ENCODE results near the gene NT5DC1. TPM values are rescaled to one million over a fixed set of nuclear protein-coding genes. Genes with fewer than 3 reads are reported as not detected.
A peak's percentile ranks its signal among the peaks of the same experiment; 100 is the strongest.

NT5DC1 gene
- total RNA-seq, 2 donors from 2014 or later: 49.2 to 55.8 TPM

DNA sequence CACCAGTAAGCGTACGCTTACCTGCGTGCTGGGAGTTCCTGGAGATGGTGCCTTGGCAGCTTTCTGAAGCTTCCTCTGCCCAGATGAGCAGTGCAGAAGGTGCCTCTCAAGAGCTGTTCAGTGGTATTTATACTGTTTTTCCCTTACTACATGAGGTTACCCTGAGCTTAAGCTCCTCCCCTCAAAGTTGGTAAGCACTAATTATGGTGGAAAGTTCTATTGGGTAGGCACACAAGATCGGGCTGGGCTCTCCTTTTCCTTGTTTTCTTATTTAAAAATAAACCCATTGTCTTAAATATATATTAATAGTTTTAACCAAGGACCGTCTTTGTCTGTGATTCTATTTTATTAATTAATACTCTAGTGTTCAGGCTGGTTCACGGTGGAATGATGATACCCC, 25.4 kb downstream of the NT5DC1 start, which contains the start of gene COL10A1:
Gene COL10A1 (minus strand): TSS at position 101 of the 400 bp plus-strand sequence. CDS start 640 bp downstream, outside the sequence.
- DNase-seq: no peak
- ATAC-seq (replicated peaks in 1 of 2): no peak
- no peaks in the 10 kb centered on the region for H3K27me3 Mint-ChIP-seq (ENCODE audit: low read depth)
- H3K36me3 Mint-ChIP-seq (ENCODE audit: insufficient read depth in 2 of 2): peaks cover 0 to 7% of the 10 kb centered on the region in 2 donors
- no peaks in the 10 kb centered on the region for H3K9me3 Mint-ChIP-seq
- H3K4me1 Mint-ChIP-seq (ENCODE audit: low read depth): no peaks in the 10 kb centered on the region
- no peak within 1 kb of the TSS for H3K27ac Mint-ChIP-seq
- no peak within 1 kb of the TSS for H3K4me3 Mint-ChIP-seq

DNA sequence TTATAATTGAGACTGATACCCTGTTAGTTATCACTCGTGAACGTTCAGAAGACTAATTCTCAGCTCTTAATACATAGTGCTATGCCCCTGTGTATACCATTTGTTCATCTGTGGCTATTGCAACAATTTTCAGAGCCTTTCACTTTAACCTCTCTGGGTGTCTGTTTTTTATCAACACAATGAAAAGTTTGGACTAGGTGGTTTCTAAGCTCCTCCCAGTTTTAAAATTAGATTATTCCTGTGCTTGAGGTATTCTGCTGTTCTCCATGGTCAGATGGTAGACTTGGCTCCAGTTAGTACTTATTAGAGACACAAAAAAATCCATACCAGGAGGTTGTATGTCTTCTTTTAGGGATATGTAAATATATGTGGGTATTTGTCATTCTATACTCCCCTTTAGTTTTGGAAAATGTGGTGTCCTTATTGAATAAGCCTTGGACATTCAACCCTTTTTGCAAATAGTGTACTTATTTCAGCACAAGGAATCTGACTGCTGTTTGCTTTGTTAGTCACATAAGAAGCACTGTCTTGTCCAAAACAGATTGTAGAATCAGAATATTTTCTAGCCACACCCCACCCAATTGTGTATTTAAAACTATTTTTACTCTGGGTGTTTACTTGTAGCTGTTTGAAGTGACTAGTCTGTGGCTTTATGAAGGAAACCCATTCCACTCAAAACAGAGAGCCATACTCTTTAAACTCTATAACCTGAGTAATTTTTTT, 27.3 kb downstream of the NT5DC1 start:
- H3K27ac Mint-ChIP-seq: no peak overlapping the region
- H3K36me3 Mint-ChIP-seq (ENCODE audit: insufficient read depth in 2 of 2): peaks cover 0 to 1% of the 10 kb centered on the region in 2 donors
- H3K4me3 Mint-ChIP-seq: no peak overlapping the region
- H3K9me3 Mint-ChIP-seq: no peaks in the 10 kb centered on the region
- H3K27me3 Mint-ChIP-seq (ENCODE audit: low read depth): no peaks in the 10 kb centered on the region
- no peaks in the 10 kb centered on the region for H3K4me1 Mint-ChIP-seq (ENCODE audit: low read depth)
- ATAC-seq (replicated peaks in 1 of 2) (no peak), DNase-seq (no peak)

DNA sequence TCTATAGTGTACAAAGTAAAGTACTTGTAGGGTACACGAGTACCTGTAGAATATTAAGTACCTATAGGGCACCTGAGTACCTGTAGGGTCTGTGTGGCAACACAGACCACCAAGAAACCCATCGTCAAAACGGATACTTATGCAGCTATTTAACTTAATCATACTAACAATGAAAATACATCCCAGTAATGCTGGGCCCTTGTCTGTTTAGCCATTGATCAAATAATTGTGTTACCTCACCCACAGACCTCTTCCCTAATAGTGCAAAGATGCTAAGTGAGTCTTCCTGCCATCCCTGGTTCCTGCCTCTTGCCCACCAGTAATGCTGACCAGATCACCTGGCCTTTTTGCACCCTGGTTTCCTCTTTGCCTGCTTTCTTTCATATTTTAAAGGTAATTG, 32.8 kb downstream of the NT5DC1 start:
- ATAC-seq (replicated peaks in 1 of 2) (no peak), DNase-seq (no peak)
- H3K4me1 Mint-ChIP-seq (ENCODE audit: low read depth): peaks cover 11% of the 10 kb centered on the region
- no peak overlapping the region for H3K4me3 Mint-ChIP-seq
- no peak overlapping the region for H3K27ac Mint-ChIP-seq
- H3K27me3 Mint-ChIP-seq (ENCODE audit: low read depth): no peaks in the 10 kb centered on the region
- H3K36me3 Mint-ChIP-seq (ENCODE audit: insufficient read depth in 2 of 2): peaks cover 0 to 3% of the 10 kb centered on the region in 2 donors
- H3K9me3 Mint-ChIP-seq: no peaks in the 10 kb centered on the region

DNA sequence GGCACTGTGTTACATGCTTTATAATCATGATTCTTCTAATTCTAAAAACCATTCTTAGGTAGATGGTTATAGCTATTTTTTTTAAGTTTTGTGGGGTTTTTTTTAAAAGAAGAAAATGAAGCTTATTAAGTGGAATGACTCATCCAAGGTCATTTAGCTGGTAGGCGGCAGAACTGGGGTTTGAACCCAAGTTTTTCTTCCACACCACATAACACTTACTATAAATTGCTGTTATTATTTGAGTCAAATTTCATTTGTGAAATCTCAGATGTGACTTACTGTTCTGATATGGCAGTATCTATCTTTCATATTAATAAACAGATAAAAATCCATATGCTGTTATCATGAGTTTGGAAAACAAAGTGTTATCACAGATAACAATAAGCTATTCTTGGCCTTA, 35.7 kb downstream of the NT5DC1 start:
- H3K27me3 Mint-ChIP-seq (ENCODE audit: low read depth): no peaks in the 10 kb centered on the region
- ATAC-seq (replicated peaks in 1 of 2): peak in 1 of 2 donors; percentile 19
- DNase-seq: no peak
- H3K4me1 Mint-ChIP-seq (ENCODE audit: low read depth): peaks cover 11% of the 10 kb centered on the region
- H3K9me3 Mint-ChIP-seq: no peaks in the 10 kb centered on the region
- H3K36me3 Mint-ChIP-seq (ENCODE audit: insufficient read depth in 2 of 2): peaks cover 0 to 3% of the 10 kb centered on the region in 2 donors
- H3K4me3 Mint-ChIP-seq: peak overlapping the region in 1 of 2 donors; percentile 74
- H3K27ac Mint-ChIP-seq: no peak overlapping the region

DNA sequence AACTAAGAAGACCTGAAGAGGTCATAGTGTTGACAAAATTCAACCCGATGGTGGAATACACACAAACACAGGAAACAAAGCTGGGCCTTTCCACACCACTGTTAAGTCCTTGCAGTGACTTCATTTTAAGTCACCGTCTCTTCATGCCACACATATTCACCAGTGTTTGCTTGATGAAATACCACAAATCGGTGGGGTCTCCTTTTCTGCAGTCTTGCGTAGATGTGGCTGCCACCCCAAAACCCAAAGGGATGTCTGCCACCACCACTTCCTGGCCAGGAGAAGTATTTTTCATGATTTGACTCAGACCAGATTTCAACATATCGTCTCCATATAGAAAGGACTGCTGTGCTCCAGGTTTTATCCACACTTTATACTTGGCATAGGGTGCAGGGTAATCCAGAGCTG, 36.3 kb downstream of the NT5DC1 start:
- Mint-ChIP-seq H3K4me3 (peak overlapping the region in 1 of 2 donors; percentile 74), H3K27me3 (ENCODE audit: low read depth) (no peaks in the 10 kb centered on the region), H3K4me1 (ENCODE audit: low read depth) (peaks cover 11% of the 10 kb centered on the region), H3K27ac (peak overlapping the region; percentile 65), H3K9me3 (no peaks in the 10 kb centered on the region), H3K36me3 (ENCODE audit: insufficient read depth in 2 of 2) (peaks cover 0 to 3% of the 10 kb centered on the region in 2 donors)
- ATAC-seq (replicated peaks in 1 of 2): peak; percentile 80 to 90
- peak; percentile 24 to 40 for DNase-seq

DNA sequence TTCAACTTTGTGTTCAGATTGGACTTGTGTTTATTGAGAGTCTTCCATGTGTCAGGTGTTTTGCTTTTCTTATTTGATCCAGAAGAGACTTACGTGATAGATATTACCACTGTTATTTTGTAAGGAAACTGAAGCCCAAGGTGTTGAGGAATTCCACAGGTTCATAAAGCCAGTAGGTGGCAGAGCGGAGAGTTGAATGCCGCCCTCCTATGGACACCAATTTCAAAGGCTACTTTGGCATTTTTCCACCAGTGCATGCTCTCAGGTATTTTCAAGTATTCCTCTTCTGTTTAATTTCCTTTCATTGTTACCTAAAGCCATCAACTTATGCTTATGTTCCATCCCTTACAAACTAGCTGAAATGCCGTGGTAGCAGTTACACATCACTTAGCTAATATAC, 39.3 kb downstream of the NT5DC1 start:
- Mint-ChIP-seq H3K27ac (no peak overlapping the region), H3K4me3 (no peak overlapping the region), H3K27me3 (ENCODE audit: low read depth) (no peaks in the 10 kb centered on the region), H3K36me3 (ENCODE audit: insufficient read depth in 2 of 2) (peaks cover 0 to 3% of the 10 kb centered on the region in 2 donors), H3K9me3 (no peaks in the 10 kb centered on the region), H3K4me1 (ENCODE audit: low read depth) (peaks cover 11% of the 10 kb centered on the region)
- DNase-seq (no peak), ATAC-seq (replicated peaks in 1 of 2) (no peak)

DNA sequence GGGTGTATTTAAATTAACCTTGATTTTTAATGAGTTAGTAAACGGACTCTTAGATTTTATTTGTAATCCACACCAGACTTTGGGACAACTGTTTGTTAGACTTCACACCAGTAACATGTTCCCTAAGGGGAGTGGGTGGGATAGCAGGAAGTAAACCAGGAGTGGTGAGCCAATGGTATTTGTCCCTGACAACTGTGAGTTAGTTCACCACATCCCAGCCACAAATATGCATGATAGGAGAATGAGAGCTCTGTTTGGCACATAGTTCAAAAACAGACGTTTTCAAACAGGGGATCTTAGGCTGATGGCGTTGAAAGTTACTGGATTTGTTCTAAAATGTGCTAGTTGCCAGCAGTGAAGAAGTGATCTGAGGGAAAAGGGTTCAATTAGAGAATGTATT, 44.0 kb downstream of the NT5DC1 start:
- H3K9me3 Mint-ChIP-seq: no peaks in the 10 kb centered on the region
- DNase-seq: no peak

DNA sequence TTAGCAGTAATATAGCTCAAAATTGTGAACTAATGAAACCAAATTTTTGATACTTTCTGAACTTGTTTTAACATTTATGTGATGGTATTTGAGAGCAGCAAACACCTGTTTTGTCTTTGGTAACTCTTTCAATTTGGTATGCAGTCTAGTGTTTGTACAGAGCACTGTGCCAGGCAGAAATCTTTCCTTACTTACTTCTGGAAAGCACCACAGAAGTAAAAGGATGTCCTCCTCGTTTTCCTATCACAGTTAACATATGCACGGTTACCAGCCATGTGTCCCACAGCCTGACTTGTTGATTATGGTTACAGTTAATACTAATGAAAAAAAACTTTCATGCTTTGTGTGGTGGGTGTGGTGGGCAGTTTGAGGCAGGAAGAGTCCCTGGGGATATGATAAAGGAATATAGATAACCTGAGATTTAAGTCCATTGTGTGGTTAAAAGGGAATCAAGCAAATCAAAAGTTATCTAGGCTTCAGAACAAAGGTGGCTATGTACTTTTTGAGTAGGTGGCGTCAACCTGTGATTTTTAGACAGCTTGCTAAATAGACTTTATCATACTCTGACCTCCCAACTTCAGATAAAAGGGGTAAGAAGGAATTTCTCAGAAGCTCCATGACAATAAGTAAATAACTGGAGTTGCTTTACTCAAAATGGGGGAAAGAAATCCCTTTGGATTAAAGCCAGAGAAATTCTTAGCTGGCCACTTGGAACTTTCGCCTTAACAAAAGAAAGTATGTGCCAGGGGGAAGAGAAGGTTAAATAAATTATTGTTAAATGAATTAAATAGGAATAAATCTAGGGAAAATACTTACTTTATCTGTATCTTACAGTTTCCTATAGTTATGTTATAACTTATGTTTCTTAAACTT, 45.4 kb downstream of the NT5DC1 start:
- no peaks in the 10 kb centered on the region for H3K27me3 Mint-ChIP-seq (ENCODE audit: low read depth)
- H3K36me3 Mint-ChIP-seq (ENCODE audit: insufficient read depth in 2 of 2): no peaks in the 10 kb centered on the region
- no peaks in the 10 kb centered on the region for H3K9me3 Mint-ChIP-seq
- H3K27ac Mint-ChIP-seq: no peak overlapping the region
- DNase-seq (no peak), ATAC-seq (replicated peaks in 1 of 2) (no peak)
- no peaks in the 10 kb centered on the region for H3K4me1 Mint-ChIP-seq (ENCODE audit: low read depth)
- H3K4me3 Mint-ChIP-seq: no peak overlapping the region

More for the DNA sequence above, 44.0 kb downstream of the NT5DC1 start:
- no peak overlapping the region for H3K27ac Mint-ChIP-seq
- H3K27me3 Mint-ChIP-seq (ENCODE audit: low read depth): no peaks in the 10 kb centered on the region
- no peak for ATAC-seq (replicated peaks in 1 of 2)
- H3K4me3 Mint-ChIP-seq: no peak overlapping the region
- no peaks in the 10 kb centered on the region for H3K4me1 Mint-ChIP-seq (ENCODE audit: low read depth)
- H3K36me3 Mint-ChIP-seq (ENCODE audit: insufficient read depth in 2 of 2): no peaks in the 10 kb centered on the region

DNA sequence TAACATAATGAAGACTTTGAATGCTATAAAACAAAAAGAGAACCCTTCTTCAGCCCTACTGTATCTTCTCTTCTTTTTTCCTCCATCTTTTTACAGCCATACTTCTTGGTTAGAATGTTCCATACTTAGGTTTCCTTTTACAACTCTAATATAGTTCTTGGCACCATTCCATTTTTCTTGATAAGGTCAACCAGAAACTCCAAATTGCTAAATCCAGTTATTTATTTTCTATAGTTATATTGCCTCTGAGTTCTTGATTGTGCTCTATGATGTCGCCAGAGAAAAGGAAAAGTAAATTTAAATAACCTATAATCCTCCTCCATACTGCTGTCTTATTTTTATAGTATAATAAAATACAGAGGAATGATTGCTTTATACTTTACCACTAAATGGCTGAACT, 52.0 kb downstream of the NT5DC1 start:
- DNase-seq: no peak
- H3K27me3 Mint-ChIP-seq (ENCODE audit: low read depth): no peaks in the 10 kb centered on the region
- H3K36me3 Mint-ChIP-seq (ENCODE audit: insufficient read depth in 2 of 2): no peaks in the 10 kb centered on the region
- no peaks in the 10 kb centered on the region for H3K9me3 Mint-ChIP-seq
- no peak for ATAC-seq (replicated peaks in 1 of 2)
- no peak overlapping the region for H3K27ac Mint-ChIP-seq
- no peaks in the 10 kb centered on the region for H3K4me1 Mint-ChIP-seq (ENCODE audit: low read depth)
- H3K4me3 Mint-ChIP-seq: no peak overlapping the region

DNA sequence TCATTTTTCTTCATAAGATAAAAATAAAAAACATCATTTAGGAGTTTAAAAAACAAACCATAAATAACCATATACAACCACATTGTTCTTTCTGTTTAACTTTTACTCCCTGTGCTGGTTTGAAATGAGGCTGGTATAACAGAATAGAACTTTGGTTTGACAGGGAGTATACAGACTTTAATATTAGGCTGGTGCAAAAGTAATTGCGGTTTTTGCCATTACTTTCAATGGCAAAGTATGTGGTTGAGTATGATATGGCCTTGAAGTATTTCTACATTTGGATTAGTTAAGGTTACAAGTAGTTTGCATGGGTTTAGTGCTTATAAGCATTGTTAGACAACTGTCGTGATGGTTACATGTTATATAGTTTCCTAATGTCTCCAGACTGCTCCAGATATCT, 54.2 kb downstream of the NT5DC1 start:
- no peak for ATAC-seq (replicated peaks in 1 of 2)
- H3K9me3 Mint-ChIP-seq: no peaks in the 10 kb centered on the region
- H3K27ac Mint-ChIP-seq: no peak overlapping the region
- no peak overlapping the region for H3K4me3 Mint-ChIP-seq
- H3K36me3 Mint-ChIP-seq (ENCODE audit: insufficient read depth in 2 of 2): peaks cover 0 to 4% of the 10 kb centered on the region in 2 donors
- no peaks in the 10 kb centered on the region for H3K27me3 Mint-ChIP-seq (ENCODE audit: low read depth)
- DNase-seq: no peak
- H3K4me1 Mint-ChIP-seq (ENCODE audit: low read depth): no peaks in the 10 kb centered on the region

DNA sequence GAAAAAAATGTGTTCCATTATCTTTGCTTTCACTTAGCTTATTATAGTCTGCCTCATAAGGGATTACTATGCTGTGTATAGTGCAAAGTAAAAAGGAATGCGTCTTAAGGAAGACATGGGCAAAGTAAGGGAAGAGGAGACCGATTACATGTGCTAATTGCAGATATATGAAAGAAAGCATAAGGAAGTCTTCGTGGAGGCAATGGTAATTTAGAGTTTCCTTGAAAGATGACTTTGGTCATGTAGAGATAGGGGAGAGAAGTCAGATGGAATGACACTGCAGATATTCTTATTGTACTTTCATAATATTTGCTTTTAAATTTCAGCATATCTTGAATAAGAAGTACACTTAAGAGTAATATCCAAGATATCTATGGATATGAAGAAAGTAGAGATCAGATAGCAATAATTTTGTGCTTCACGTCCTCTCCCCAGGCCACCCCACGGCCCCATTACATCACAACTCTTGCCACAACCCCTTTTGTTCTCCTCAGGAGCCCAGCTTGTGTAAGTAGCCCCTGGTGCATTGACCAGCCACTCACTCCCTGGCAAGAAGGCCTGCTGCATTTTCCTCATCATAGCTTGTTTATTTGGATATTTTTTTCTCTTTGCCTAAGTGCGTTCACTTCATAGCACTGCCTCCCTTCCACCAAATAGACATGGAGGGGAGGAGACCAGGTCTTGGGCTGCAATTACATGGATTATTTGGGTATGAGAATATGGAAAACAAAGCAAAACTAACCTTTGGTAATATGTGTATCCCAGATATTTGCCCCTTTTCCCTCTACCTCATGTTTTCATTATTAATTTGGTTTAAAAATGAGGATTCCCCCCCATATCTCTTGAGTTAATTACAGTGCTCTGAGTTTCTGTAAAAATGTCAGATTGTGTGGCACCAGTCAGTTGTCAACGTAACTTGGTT, 56.0 kb downstream of the NT5DC1 start:
- no peak for DNase-seq
- Mint-ChIP-seq H3K4me3 (no peak overlapping the region), H3K4me1 (ENCODE audit: low read depth) (no peaks in the 10 kb centered on the region), H3K27me3 (ENCODE audit: low read depth) (no peaks in the 10 kb centered on the region), H3K27ac (no peak overlapping the region), H3K36me3 (ENCODE audit: insufficient read depth in 2 of 2) (peaks cover 5 to 6% of the 10 kb centered on the region in 2 donors), H3K9me3 (no peaks in the 10 kb centered on the region)
- no peak for ATAC-seq (replicated peaks in 1 of 2)

DNA sequence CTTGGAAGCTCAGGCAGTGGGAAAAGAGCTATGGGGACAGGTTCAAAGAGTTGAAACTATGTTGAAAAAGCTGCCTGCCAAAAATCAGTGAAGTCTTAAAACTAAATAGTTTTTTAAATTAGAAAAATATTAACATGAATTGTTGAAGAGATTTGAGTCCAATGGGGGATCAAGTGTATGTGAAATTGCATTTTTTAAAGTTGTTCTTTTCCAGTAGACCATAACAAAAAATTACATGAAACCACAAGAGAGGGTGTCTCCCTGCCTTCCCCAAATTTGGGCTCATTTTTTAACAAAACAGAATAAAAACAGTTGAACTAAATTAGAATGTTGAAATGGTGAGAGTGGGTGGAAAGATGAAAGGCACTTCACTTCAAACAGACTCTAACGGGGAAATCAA, 56.7 kb downstream of the NT5DC1 start:
- Mint-ChIP-seq H3K27me3 (ENCODE audit: low read depth) (no peaks in the 10 kb centered on the region), H3K4me3 (no peak overlapping the region), H3K36me3 (ENCODE audit: insufficient read depth in 2 of 2) (peaks cover 6 to 7% of the 10 kb centered on the region in 2 donors), H3K9me3 (no peaks in the 10 kb centered on the region), H3K27ac (no peak overlapping the region), H3K4me1 (ENCODE audit: low read depth) (no peaks in the 10 kb centered on the region)
- ATAC-seq (replicated peaks in 1 of 2) (no peak), DNase-seq (no peak)

Data from activated T-cell treated with anti-CD3 and anti-CD28 coated beads, Interleukin-2, amount 50 U/mL, for 72 hours (primary cell).